A549 (cell line): Measurements from ENCODE around the gene KHNYN. TPM values are rescaled to one million over a fixed set of nuclear protein-coding genes. Genes with fewer than 3 reads are reported as not detected.
A peak's percentile ranks its signal among the peaks of the same experiment; 100 is the strongest.

ENCODE experiments used
- ATAC-seq, 2 experiments: fragments of 200-7000 bp in 1 of 2; fragments of >200 bp in 1 of 2; cut with Nextera tagmentation in 1 of 2; cut with Tn5 transposase in 1 of 2; 3 replicates each; pipeline versions ENCODE4 v1.8.0 to v1.9.1; 2018 to 2020; ENCODE audit warnings: mild to moderate bottlenecking in 1 of 2, moderate library complexity in 1 of 2
- CTCF ChIA-PET: fragments of 300-600 bp; sonication (Branson Sonifier 250); formaldehyde crosslinking; extraction: SDS; loops from one replicate; lab custom pipeline; 2021; ENCODE audit warnings: antibody characterized with exemption, inconsistent platforms; lab: Yijun Ruan, JAX
- POLR2A ChIA-PET: fragments of 350-600 bp; formaldehyde crosslinking; extraction: SDS; loops from one replicate; lab custom pipeline; 2021; ENCODE audit warnings: antibody characterized with exemption, inconsistent platforms; lab: Yijun Ruan, JAX
- DNase-seq, 2 experiments: peaks; one replicate each; pipeline versions ENCODE4 v3.0.0 to v3.0.0-alpha.2; 2011 to 2016; ENCODE audit warnings: low read depth in 1 of 2, low spot score in 1 of 2
- FAIRE-seq: peaks from 2 replicates; lab custom pipeline; 2011; peaks lifted over from hg19 to GRCh38; lab: Jason Lieb, UNC
- H3K27ac ChIP-seq, 2 experiments: fragments of >200 bp; sonication (Bioruptor Twin); formaldehyde crosslinking; 3 replicates each; pipeline ENCODE4 v1.5.1; 2016 to 2017
- H3K4me1 ChIP-seq: fragments of >200 bp; sonication (Bioruptor Twin); formaldehyde crosslinking; 3 replicates; pipeline ENCODE4 v1.6.1; 2016
- H3K4me2 ChIP-seq: fragments of >200 bp; sonication (Bioruptor Twin); formaldehyde crosslinking; 3 replicates; pipeline ENCODE4 v1.6.1; 2016
- H3K4me3 ChIP-seq: fragments of >200 bp; sonication (Bioruptor Twin); formaldehyde crosslinking; 3 replicates; pipeline ENCODE4 v1.5.1; 2016
- H3K9me3 ChIP-seq: fragments of >200 bp; sonication (Bioruptor Twin); formaldehyde crosslinking; 3 replicates; pipeline ENCODE4 v1.6.1; 2016
- EHF ChIP-seq: fragments of 250-450 bp; sonication (Bioruptor Pico); IDR thresholded peaks from 2 replicates; pipeline ENCODE4 v1.5.0; 2020; ENCODE audit warnings: mild to moderate bottlenecking
- GATA3 ChIP-seq: IDR thresholded peaks from 2 replicates; pipeline ENCODE4 v1.6.1; 2012; ENCODE audit warnings: borderline replicate concordance
- HES2 ChIP-seq: fragments of >200 bp; sonication (Bioruptor Twin); formaldehyde crosslinking; IDR thresholded peaks from 2 replicates; pipeline ENCODE4 v1.6.1; 2016
- HEYL ChIP-seq: fragments of 250-450 bp; sonication (Bioruptor Pico); IDR thresholded peaks from 2 replicates; pipeline ENCODE4 v1.8.0; 2021; ENCODE audit warnings: mild to moderate bottlenecking, moderate library complexity
- HOXB13 ChIP-seq: fragments of 250-450 bp; sonication (Bioruptor Pico); IDR thresholded peaks from 2 replicates; pipeline ENCODE4 v1.5.0; 2020; ENCODE audit warnings: low read depth, mild to moderate bottlenecking, moderate library complexity
- JUNB ChIP-seq: fragments of >200 bp; sonication (Bioruptor Twin); formaldehyde crosslinking; IDR thresholded peaks from 2 replicates; pipeline ENCODE4 v1.6.1; 2016
- NPAS2 ChIP-seq: fragments of 250-450 bp; sonication (Bioruptor Pico); IDR thresholded peaks from 2 replicates; pipeline ENCODE4 v1.8.0; 2022; ENCODE audit warnings: mild to moderate bottlenecking, moderate library complexity, borderline replicate concordance
- NR3C1 ChIP-seq: fragments of >200 bp; sonication (Bioruptor Twin); formaldehyde crosslinking; IDR thresholded peaks from 3 replicates; pipeline ENCODE4 v1.6.1; 2017
- PHF8 ChIP-seq: fragments of 200-600 bp; sonication (generic); IDR thresholded peaks from 2 replicates; pipeline ENCODE4 v1.6.1; 2016; ENCODE audit warnings: low read depth, mild to moderate bottlenecking, antibody characterized with exemption, moderate library complexity, borderline replicate concordance
- POLR2A ChIP-seq: IDR thresholded peaks from 2 replicates; pipeline ENCODE4 v1.6.1; 2012; ENCODE audit warnings: mild to moderate bottlenecking, low read length
- POLR2AphosphoS2 ChIP-seq: conservative IDR thresholded peaks from 2 replicates; pipeline ENCODE4 v1.6.1; 2012; ENCODE audit warnings: low read length, improper control_type of control experiment, inconsistent platforms
- RAD21 ChIP-seq, 2 experiments: fragments of >200 bp in 1 of 2; sonication (Bioruptor Twin) in 1 of 2; formaldehyde crosslinking in 1 of 2; IDR thresholded peaks in 1 of 2; conservative IDR thresholded peaks in 1 of 2; 2 replicates in 1 of 2; 3 replicates in 1 of 2; pipeline ENCODE4 v1.6.1; 2012 to 2018; ENCODE audit warnings: inconsistent platforms in 1 of 2
- REST ChIP-seq: fragments of 200-600 bp; sonication (generic); IDR thresholded peaks from 2 replicates; pipeline ENCODE4 v1.6.1; 2016; ENCODE audit warnings: antibody characterized with exemption, mild to moderate bottlenecking, moderate library complexity
- SMC3 ChIP-seq: fragments of >200 bp; sonication (Bioruptor Twin); formaldehyde crosslinking; IDR thresholded peaks from 3 replicates; pipeline ENCODE4 v1.6.1; 2018; ENCODE audit warnings: inconsistent platforms
- ZC3H11A ChIP-seq: fragments of 450-650 bp; IDR thresholded peaks from 2 replicates; pipeline ENCODE4 v1.6.1; 2014; ENCODE audit warnings: antibody characterized with exemption, mild to moderate bottlenecking
- ZFP36 ChIP-seq: fragments of 450-650 bp; IDR thresholded peaks from 2 replicates; pipeline ENCODE4 v1.6.1; 2014; ENCODE audit warnings: borderline replicate concordance; ENCODE audit not compliant: partially characterized antibody
- ZSCAN20 ChIP-seq: fragments of 250-450 bp; sonication (Bioruptor Pico); IDR thresholded peaks from 2 replicates; pipeline ENCODE4 v1.8.0; 2022; ENCODE audit warnings: mild to moderate bottlenecking, moderate library complexity
- WGBS: methylation state at CpG from one replicate; pipeline ENCODE4 v1.1.6; 2017; ENCODE audit errors: missing lambda C conversion rate; 5-methylcytosine and 5-hydroxymethylcytosine counted together
- polyA plus RNA-seq, 4 experiments: library from polyadenylated mRNA; depleted of rRNA in 3 of 4; stranded (reverse); fragments of >200 nt; fragmentation: RNase III in 1 of 4; extraction: RNeasy Plus Mini Kit Qiagen cat#74134 plus additional on column Dnase treatment in 1 of 4; gene quantifications; 2 replicates in 3 of 4; 3 replicates in 1 of 4; pipeline ENCODE4 v1.2.3, GENCODE V29; 2011 to 2017

Gene KHNYN
- polyA plus RNA-seq, 2 of the 4 experiments (the other 2 are of a cell fraction) = 19.0 to 26.4 TPM

- TF ChIP-seq ZFP36 = no peak
- no peak for TF ChIP-seq POLR2A
- no peak for TF ChIP-seq REST
- TF ChIP-seq GATA3 = no peak
- TF ChIP-seq HEYL (CRISPR knock-in tag) = no peak
- TF ChIP-seq PHF8 = no peak
- no peak for TF ChIP-seq HES2
- TF ChIP-seq JUNB = no peak
- TF ChIP-seq ZC3H11A = no peak
- no peak for TF ChIP-seq RAD21 (conservative IDR thresholded peaks at IDR 0.05 in 1 of 2, IDR thresholded peaks at IDR 0.05 in 1 of 2)
- TF ChIP-seq EHF (CRISPR knock-in tag) = no peak
- TF ChIP-seq POLR2AphosphoS2 = no peak
- no peak for TF ChIP-seq NR3C1
- TF ChIP-seq NPAS2 (CRISPR knock-in tag) = no peak
- no peak for TF ChIP-seq ZSCAN20 (CRISPR knock-in tag)
- TF ChIP-seq HOXB13 = no peak
- no peak for TF ChIP-seq SMC3
- TF ChIP-seq, all 56 proteins: peak for 0
- DNase-seq = no peak
- H3K4me3 ChIP-seq = no peak overlapping the region
- H3K9me3 ChIP-seq = no peaks in the 10 kb centered on the region
- peak in 1 of 2 experiments; percentile 33; a peak in 1 of 6 replicates for ATAC-seq
- H3K4me2 ChIP-seq = no peak overlapping the region
- no peak overlapping the region for H3K27ac ChIP-seq
- POLR2A ChIA-PET = no interaction called here
- CTCF ChIA-PET = interaction anchor here (0.9 kb wide), 1 partner anchor 12 kb away, joined by 4 read pairs; no protein-coding TSS in a partner anchor
- 40% methylated on average over 4 of the region's 4 CpGs for WGBS
- H3K4me1 ChIP-seq = no peaks in the 10 kb centered on the region
- FAIRE-seq = no peak
Observed at GRCh38 chr14:24483604-24484252, 54.0 kb downstream of the KHNYN start.

Other genes with a start within 250 kb of the KHNYN start
- gene IPO4, start 241.1 kb upstream of the KHNYN start, polyA plus RNA-seq (2011; rRNA removed) = 37.1 and 45.3 TPM in 2 replicates
- gene IPO4, start 241.1 kb upstream of the KHNYN start, polyA plus RNA-seq (2017; fragmentation: RNase III; extraction: RNeasy Plus Mini Kit Qiagen cat#74134 plus additional on column Dnase treatment) = 86.1 to 95.8 TPM (median 91.7 TPM) in 3 replicates
- gene TM9SF1, start 234.5 kb upstream of the KHNYN start, polyA plus RNA-seq (2011; rRNA removed) = 48.0 and 74.9 TPM in 2 replicates
- gene TM9SF1, start 234.5 kb upstream of the KHNYN start, polyA plus RNA-seq (2017; fragmentation: RNase III; extraction: RNeasy Plus Mini Kit Qiagen cat#74134 plus additional on column Dnase treatment) = 51.5 to 62.2 TPM (median 60.1 TPM) in 3 replicates
- gene TSSK4, start 224.3 kb upstream of the KHNYN start, polyA plus RNA-seq (2011; rRNA removed) = 0.09 TPM in 1 of 2 replicates, not detected in the other
- 0.13 TPM in 1 of 3 replicates, not detected in the others for gene TSSK4, start 224.3 kb upstream of the KHNYN start, polyA plus RNA-seq (2017; fragmentation: RNase III; extraction: RNeasy Plus Mini Kit Qiagen cat#74134 plus additional on column Dnase treatment)
- 74.9 and 102 TPM in 2 replicates for gene CHMP4A, start 216.5 kb upstream of the KHNYN start, polyA plus RNA-seq (2011; rRNA removed)
- gene CHMP4A, start 216.5 kb upstream of the KHNYN start, polyA plus RNA-seq (2017; fragmentation: RNase III; extraction: RNeasy Plus Mini Kit Qiagen cat#74134 plus additional on column Dnase treatment) = 112 to 124 TPM (median 117 TPM) in 3 replicates
- gene MDP1, start 213.9 kb upstream of the KHNYN start, polyA plus RNA-seq (2011; rRNA removed) = 31.8 and 38.6 TPM in 2 replicates
- 21.0 to 21.6 TPM (median 21.4 TPM) in 3 replicates for gene MDP1, start 213.9 kb upstream of the KHNYN start, polyA plus RNA-seq (2017; fragmentation: RNase III; extraction: RNeasy Plus Mini Kit Qiagen cat#74134 plus additional on column Dnase treatment)
- 381 and 433 TPM in 2 replicates for gene NEDD8, start 197.6 kb upstream of the KHNYN start, polyA plus RNA-seq (2011; rRNA removed)
- gene NEDD8, start 197.6 kb upstream of the KHNYN start, polyA plus RNA-seq (2017; fragmentation: RNase III; extraction: RNeasy Plus Mini Kit Qiagen cat#74134 plus additional on column Dnase treatment) = 561 to 594 TPM (median 589 TPM) in 3 replicates
- gene GMPR2, start 197.0 kb upstream of the KHNYN start, polyA plus RNA-seq (2011; rRNA removed) = 91.7 and 108 TPM in 2 replicates
- 64.8 to 71.2 TPM (median 70.0 TPM) in 3 replicates for gene GMPR2, start 197.0 kb upstream of the KHNYN start, polyA plus RNA-seq (2017; fragmentation: RNase III; extraction: RNeasy Plus Mini Kit Qiagen cat#74134 plus additional on column Dnase treatment)
- 51.3 and 73.0 TPM in 2 replicates for gene TINF2, start 187.3 kb upstream of the KHNYN start, polyA plus RNA-seq (2011; rRNA removed)
- 33.1 to 44.5 TPM (median 38.5 TPM) in 3 replicates for gene TINF2, start 187.3 kb upstream of the KHNYN start, polyA plus RNA-seq (2017; fragmentation: RNase III; extraction: RNeasy Plus Mini Kit Qiagen cat#74134 plus additional on column Dnase treatment)
- 0.61 and 1.7 TPM in 2 replicates for gene TGM1, start 166.8 kb upstream of the KHNYN start, polyA plus RNA-seq (2011; rRNA removed)
- gene TGM1, start 166.8 kb upstream of the KHNYN start, polyA plus RNA-seq (2017; fragmentation: RNase III; extraction: RNeasy Plus Mini Kit Qiagen cat#74134 plus additional on column Dnase treatment) = 1.3 to 1.8 TPM (median 1.4 TPM) in 3 replicates
- 18.6 and 22.4 TPM in 2 replicates for gene RABGGTA, start 158.4 kb upstream of the KHNYN start, polyA plus RNA-seq (2011; rRNA removed)
- gene RABGGTA, start 158.4 kb upstream of the KHNYN start, polyA plus RNA-seq (2017; fragmentation: RNase III; extraction: RNeasy Plus Mini Kit Qiagen cat#74134 plus additional on column Dnase treatment) = 17.2 to 23.1 TPM (median 21.9 TPM) in 3 replicates
- gene DHRS1, start 130.2 kb upstream of the KHNYN start, polyA plus RNA-seq (2011; rRNA removed) = 17.4 and 17.9 TPM in 2 replicates
- gene DHRS1, start 130.2 kb upstream of the KHNYN start, polyA plus RNA-seq (2017; fragmentation: RNase III; extraction: RNeasy Plus Mini Kit Qiagen cat#74134 plus additional on column Dnase treatment) = 13.8 to 15.2 TPM (median 15.1 TPM) in 3 replicates
- gene NOP9, start 130.1 kb upstream of the KHNYN start, polyA plus RNA-seq (2011; rRNA removed) = 16.5 and 23.6 TPM in 2 replicates
- 23.0 to 24.5 TPM (median 24.2 TPM) in 3 replicates for gene NOP9, start 130.1 kb upstream of the KHNYN start, polyA plus RNA-seq (2017; fragmentation: RNase III; extraction: RNeasy Plus Mini Kit Qiagen cat#74134 plus additional on column Dnase treatment)
- 0.31 and 0.32 TPM in 2 replicates for gene CIDEB, start 122.0 kb upstream of the KHNYN start, polyA plus RNA-seq (2011; rRNA removed)
- gene CIDEB, start 122.0 kb upstream of the KHNYN start, polyA plus RNA-seq (2017; fragmentation: RNase III; extraction: RNeasy Plus Mini Kit Qiagen cat#74134 plus additional on column Dnase treatment) = 0.33 to 0.99 TPM (median 0.79 TPM) in 3 replicates
- 5.8 and 7.6 TPM in 2 replicates for gene LTB4R2, start 119.8 kb upstream of the KHNYN start, polyA plus RNA-seq (2011; rRNA removed)
- gene LTB4R2, start 119.8 kb upstream of the KHNYN start, polyA plus RNA-seq (2017; fragmentation: RNase III; extraction: RNeasy Plus Mini Kit Qiagen cat#74134 plus additional on column Dnase treatment) = 8.4 to 9.9 TPM (median 8.6 TPM) in 3 replicates
- gene LTB4R, start 118.5 kb upstream of the KHNYN start, polyA plus RNA-seq (2011; rRNA removed) = 10.2 and 13.2 TPM in 2 replicates
- gene LTB4R, start 118.5 kb upstream of the KHNYN start, polyA plus RNA-seq (2017; fragmentation: RNase III; extraction: RNeasy Plus Mini Kit Qiagen cat#74134 plus additional on column Dnase treatment) = 8.3 to 9.4 TPM (median 8.3 TPM) in 3 replicates
- gene ADCY4, start 94.9 kb upstream of the KHNYN start, polyA plus RNA-seq (2011; rRNA removed) = not detected in 2 replicates
- not detected in 3 replicates for gene ADCY4, start 94.9 kb upstream of the KHNYN start, polyA plus RNA-seq (2017; fragmentation: RNase III; extraction: RNeasy Plus Mini Kit Qiagen cat#74134 plus additional on column Dnase treatment)
- gene RIPK3, start 90.0 kb upstream of the KHNYN start, polyA plus RNA-seq (2011; rRNA removed) = not detected in 2 replicates
- gene RIPK3, start 90.0 kb upstream of the KHNYN start, polyA plus RNA-seq (2017; fragmentation: RNase III; extraction: RNeasy Plus Mini Kit Qiagen cat#74134 plus additional on column Dnase treatment) = not detected in 3 replicates
- 0.32 and 0.62 TPM in 2 replicates for gene NFATC4, start 61.8 kb upstream of the KHNYN start, polyA plus RNA-seq (2011; rRNA removed)
- gene NFATC4, start 61.8 kb upstream of the KHNYN start, polyA plus RNA-seq (2017; fragmentation: RNase III; extraction: RNeasy Plus Mini Kit Qiagen cat#74134 plus additional on column Dnase treatment) = 0.04 to 0.25 TPM (median 0.10 TPM) in 3 replicates
- gene NYNRIN, start 31.0 kb upstream of the KHNYN start, polyA plus RNA-seq (2011; rRNA removed) = 0.44 and 0.60 TPM in 2 replicates
- gene NYNRIN, start 31.0 kb upstream of the KHNYN start, polyA plus RNA-seq (2017; fragmentation: RNase III; extraction: RNeasy Plus Mini Kit Qiagen cat#74134 plus additional on column Dnase treatment) = 0.17 to 0.29 TPM (median 0.19 TPM) in 3 replicates
- gene CBLN3, start 286 bp upstream of the KHNYN start, polyA plus RNA-seq (2011; rRNA removed) = 1.3 and 1.6 TPM in 2 replicates
- 1.1 to 1.5 TPM (median 1.4 TPM) in 3 replicates for gene CBLN3, start 286 bp upstream of the KHNYN start, polyA plus RNA-seq (2017; fragmentation: RNase III; extraction: RNeasy Plus Mini Kit Qiagen cat#74134 plus additional on column Dnase treatment)
- gene SDR39U1, start 12.8 kb downstream of the KHNYN start, polyA plus RNA-seq (2011; rRNA removed) = 57.3 and 64.4 TPM in 2 replicates
- gene SDR39U1, start 12.8 kb downstream of the KHNYN start, polyA plus RNA-seq (2017; fragmentation: RNase III; extraction: RNeasy Plus Mini Kit Qiagen cat#74134 plus additional on column Dnase treatment) = 48.1 to 61.1 TPM (median 57.6 TPM) in 3 replicates
- gene CMA1, start 78.3 kb downstream of the KHNYN start, polyA plus RNA-seq (2011; rRNA removed) = not detected in 2 replicates
- not detected in 3 replicates for gene CMA1, start 78.3 kb downstream of the KHNYN start, polyA plus RNA-seq (2017; fragmentation: RNase III; extraction: RNeasy Plus Mini Kit Qiagen cat#74134 plus additional on column Dnase treatment)
- gene CTSG, start 146.3 kb downstream of the KHNYN start, polyA plus RNA-seq (2011; rRNA removed) = not detected in 2 replicates
- gene CTSG, start 146.3 kb downstream of the KHNYN start, polyA plus RNA-seq (2017; fragmentation: RNase III; extraction: RNeasy Plus Mini Kit Qiagen cat#74134 plus additional on column Dnase treatment) = not detected in 3 replicates
- not detected in 2 replicates for gene GZMH, start 179.7 kb downstream of the KHNYN start, polyA plus RNA-seq (2011; rRNA removed)
- gene GZMH, start 179.7 kb downstream of the KHNYN start, polyA plus RNA-seq (2017; fragmentation: RNase III; extraction: RNeasy Plus Mini Kit Qiagen cat#74134 plus additional on column Dnase treatment) = not detected in 3 replicates
- gene GZMB, start 204.2 kb downstream of the KHNYN start, polyA plus RNA-seq (2011; rRNA removed) = not detected in 2 replicates
- not detected in 3 replicates for gene GZMB, start 204.2 kb downstream of the KHNYN start, polyA plus RNA-seq (2017; fragmentation: RNase III; extraction: RNeasy Plus Mini Kit Qiagen cat#74134 plus additional on column Dnase treatment)